GM18868 (cell line): ENCODE data around the gene LAMA4.
A peak's percentile ranks its signal among the peaks of the same experiment; 100 is the strongest.

Experiments used
- ATAC-seq: cut with Tn5 transposase; IDR thresholded peaks from one replicate; pipeline ENCODE4 v1.9.1; 2021; ENCODE audit warnings: mild to moderate bottlenecking, moderate library complexity; ENCODE audit not compliant: unreplicated experiment

LAMA4 gene

GRCh38 chr6:112253841-112254816 is at the start of gene LAMA4:
LAMA4 (minus strand) TSS chr6:112254567; CDS start chr6:112254150, 417 bp downstream.
- no peak for ATAC-seq

- ATAC-seq = no peak
These were observed 47.9 kb upstream of the LAMA4 start for GRCh38 chr6:112302142-112302705.

DNA sequence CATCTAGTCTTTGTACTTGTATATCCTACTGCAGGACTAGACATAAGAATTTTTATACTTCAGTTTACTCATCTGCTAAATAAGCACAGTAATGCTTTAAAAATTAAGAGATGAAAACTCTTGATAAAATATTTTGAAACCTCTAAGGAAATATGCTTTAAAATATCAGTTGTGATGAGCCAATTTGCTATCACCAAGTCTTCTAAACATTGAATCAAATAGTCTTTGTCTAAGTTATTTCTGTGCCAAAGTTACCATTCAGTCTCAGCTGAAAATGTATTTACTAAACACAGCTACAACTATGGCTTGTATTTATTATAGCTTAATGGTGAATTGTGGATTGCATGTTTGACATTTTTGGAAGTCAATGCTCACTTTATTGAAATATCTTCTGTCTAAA is 46.5 kb upstream of the LAMA4 start:
- ATAC-seq = no peak

DNA sequence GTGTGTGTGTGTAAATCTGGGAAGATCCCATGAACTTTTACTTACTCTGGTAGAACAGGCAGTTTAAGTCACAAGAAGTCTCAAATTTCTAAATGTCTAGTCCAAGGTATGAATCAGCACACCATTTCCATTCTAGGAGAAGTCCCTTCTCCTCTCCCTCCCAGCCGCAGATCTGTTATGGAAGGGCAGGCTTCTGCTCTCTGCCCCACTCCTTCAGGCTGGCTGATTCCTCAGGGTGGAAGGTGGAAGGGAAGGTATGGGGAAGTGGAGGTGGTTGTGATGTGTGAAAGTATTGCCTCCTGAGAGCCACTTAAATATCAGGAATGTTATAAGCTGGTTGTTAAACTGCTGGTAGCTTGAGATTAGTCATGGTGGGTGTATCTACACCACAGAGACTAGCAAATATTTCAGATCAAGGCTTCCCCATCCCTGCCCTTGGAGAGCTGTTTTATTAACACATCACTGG is 44.5 kb upstream of the LAMA4 start:
- no peak for ATAC-seq

GRCh38 chr6:112298021-112298745 is 43.8 kb upstream of the LAMA4 start:
- no peak for ATAC-seq

DNA sequence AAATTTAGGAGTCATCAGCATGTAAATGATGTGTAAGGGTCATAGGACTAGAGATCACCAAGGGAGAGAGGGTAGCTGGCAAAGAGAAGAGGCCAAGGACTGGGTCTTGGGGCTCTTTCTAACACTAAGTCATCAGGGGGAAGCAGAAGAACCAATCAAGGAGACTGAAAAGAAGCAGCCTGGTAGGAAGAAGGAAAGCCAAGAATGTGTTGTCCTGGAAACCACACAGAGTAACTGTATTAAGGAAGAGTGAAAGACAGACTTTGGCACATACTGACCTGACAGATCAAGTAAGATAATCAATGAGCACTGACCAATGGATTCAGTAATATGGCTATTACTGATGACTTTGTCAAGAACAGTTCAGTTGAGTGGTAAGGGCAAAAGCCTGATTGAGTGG is 42.3 kb upstream of the LAMA4 start:
- ATAC-seq = no peak

DNA sequence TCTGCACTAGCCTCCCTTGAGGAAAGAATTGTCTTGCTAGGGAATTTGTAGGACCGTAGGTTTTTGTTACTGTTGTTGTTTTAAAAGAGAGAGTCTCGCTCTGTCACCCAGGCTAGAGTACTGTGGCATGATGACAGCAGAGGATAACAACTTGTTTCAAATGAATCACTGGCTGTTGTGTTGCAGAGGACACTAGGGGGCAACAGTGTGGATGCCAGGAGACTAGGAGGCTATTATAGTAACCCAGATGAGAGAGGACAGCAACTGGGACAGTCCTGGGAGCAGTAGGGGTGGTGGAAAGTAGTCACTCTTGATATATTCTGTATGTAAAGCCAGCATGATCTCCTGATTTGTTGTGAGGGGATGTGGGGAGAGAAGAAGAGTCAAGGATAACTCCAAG is 41.8 kb upstream of the LAMA4 start:
- peak; percentile 81 for ATAC-seq

DNA sequence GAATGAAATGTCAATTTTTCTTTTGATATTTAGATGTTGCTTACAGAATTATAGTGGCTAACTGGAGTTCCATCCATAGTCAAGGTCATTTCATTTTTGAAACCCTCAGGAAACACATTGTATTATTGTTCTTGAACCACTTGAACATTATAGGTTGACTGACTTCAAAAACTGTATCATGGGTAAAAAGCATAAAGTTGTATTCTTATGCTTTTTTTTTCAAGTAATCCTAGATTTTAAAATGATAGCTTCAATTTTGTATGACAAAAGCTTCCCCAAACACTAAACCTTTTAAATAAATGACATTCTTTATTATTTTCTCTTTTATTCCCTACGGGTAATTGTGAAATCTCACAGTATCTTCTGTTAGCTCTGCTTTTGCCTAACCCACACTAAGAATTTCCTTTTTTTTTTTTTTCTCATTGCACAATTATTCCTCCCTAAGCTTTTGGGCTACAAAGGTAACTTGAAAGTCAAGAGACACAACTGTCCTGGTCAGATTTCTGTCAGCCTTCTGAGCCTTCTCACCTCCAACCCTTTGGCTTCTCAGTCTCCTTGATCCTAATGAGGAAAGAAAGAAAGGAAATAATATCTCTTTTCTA is 36.9 kb upstream of the LAMA4 start:
- no peak for ATAC-seq

DNA sequence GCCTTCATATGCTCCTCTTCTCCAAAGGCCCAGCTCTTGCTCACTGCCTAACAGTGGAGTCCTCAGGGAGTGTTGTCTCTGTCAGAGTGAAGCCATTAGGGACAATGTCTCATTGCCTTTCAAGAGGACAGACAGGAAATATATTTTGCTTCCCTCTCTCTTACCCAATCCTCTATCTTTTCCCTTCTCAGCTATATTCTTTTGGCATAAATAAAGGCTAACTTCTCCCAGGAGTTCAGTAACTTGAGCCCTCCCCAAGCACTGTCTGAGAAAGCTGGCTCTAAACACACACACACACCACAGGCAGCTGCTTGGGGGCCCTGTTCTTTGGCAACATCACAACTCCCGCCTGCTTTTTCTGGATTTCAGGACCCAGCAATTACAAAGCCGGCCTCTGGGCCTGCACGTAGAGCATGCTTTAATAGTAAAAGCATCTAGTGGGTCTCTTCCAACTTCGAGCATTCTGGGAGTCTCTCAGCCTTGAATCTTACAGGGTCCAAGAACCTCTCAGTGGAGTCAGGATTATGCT is 34.7 kb upstream of the LAMA4 start:
- ATAC-seq = no peak

- no peak for ATAC-seq
These were observed 34.1 kb upstream of the LAMA4 start for GRCh38 chr6:112288475-112288874.

DNA sequence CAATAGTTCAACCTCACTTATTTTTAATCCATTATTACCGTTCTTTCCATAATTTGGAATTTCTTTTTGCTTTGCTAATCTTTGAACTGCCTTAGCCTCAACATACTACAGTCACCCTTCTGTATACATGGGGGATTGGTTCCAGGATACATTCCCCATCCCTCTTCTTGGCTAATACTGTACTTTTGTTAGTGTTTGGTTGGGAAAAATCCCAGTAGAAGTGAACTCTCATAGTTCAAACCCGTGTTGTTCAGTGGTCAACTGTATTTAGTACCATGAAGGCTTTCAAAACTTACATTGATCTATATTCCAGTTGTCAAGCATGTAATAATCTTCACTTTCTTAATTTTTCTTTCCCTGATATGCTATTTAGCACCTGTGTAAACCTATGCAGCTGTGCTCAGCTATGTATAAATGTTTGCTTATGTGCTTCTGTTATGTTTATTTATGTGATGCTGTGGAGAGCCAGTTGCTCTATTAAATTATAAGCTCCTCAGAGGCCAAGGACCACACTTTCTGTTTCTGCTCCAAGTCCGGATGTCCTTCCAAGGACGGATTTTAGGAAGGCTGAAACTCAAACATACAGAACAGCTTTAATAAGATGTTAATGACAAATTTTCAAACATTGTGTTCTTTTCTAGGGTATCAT is 33.3 kb upstream of the LAMA4 start:
- no peak for ATAC-seq

- ATAC-seq = no peak
These were observed 32.3 kb upstream of the LAMA4 start for GRCh38 chr6:112286500-112287144.

DNA sequence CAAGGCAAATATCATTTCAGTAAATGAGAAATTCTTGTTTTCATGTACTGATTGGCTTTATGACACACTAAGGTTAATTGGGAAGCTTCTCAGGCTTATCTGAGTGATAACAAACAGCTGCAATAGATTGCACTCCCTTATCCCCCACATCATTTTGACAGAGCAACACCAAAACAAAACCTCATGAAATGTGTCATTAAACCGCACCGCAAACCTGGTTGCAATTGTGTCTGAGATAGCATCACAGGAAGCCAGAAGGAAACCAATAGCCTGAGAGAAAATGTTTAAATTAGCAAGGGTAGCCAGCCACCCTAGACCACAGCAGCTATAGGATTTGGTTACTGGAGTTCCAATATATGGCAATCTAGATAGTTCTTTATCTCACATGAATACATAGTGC is 31.6 kb upstream of the LAMA4 start:
- ATAC-seq = peak; percentile 86

- no peak for ATAC-seq
These were observed 30.2 kb upstream of the LAMA4 start for GRCh38 chr6:112284603-112285002.

- no peak for ATAC-seq
These were observed 29.3 kb upstream of the LAMA4 start for GRCh38 chr6:112283621-112284020.

GRCh38 chr6:112281821-112282615 is 27.7 kb upstream of the LAMA4 start:
- no peak for ATAC-seq

DNA sequence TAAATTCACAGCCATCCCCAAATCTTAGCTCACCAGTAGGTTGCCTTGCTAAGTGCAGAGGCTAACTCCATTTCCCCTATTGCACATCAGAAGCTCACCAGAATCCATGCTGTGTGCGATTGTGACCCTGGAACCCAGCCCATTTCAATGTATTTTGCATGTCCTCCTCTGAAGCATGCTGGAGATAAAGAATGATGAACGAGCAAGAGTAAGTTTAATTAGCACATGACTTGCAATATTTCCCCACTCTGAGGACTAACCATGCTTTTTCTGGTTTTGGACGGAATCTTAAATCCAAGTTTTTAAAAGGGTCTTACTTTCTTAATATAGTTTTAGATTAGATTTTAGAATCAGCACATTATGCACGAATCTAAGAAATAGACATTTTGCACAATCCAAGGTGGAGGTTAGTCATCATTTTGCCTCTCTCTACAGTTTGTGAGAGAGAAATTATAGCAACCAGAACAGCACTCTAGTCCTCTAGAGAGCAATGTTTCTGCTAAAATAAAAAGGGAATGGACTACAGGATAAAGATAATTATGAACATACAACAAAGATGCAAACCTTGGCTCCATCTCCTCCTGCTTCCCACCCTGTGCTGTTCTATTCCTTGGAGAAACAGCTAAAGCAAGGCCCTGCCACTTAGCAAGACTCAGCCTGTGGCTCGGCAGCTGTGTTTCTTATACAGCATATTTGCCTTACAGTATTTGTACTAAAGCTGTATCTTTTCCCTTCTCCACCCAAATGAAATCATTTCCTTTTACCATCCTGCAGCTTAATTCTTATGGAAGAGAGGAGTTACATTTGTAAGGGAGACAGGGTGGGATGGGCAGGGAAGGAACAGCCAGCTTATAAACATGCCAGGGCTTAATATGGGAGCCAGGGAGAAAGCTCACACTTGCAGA is 24.9 kb upstream of the LAMA4 start:
- no peak for ATAC-seq

- no peak for ATAC-seq
These were observed 21.0 kb upstream of the LAMA4 start for GRCh38 chr6:112275365-112275764.
